Right lobe of liver (tissue), 6 donors: Measurements from ENCODE around the gene TLL2. TPM values are rescaled to one million over a fixed set of nuclear protein-coding genes. Genes with fewer than 3 reads are reported as not detected.

Experiments
- ATAC-seq, 4 donors: fragments of 200-7000 bp; cut with Tn5 transposase; one replicate each; pipeline ENCODE4 v1.9.1; 2020; ENCODE audit warnings: mild to moderate bottlenecking in 4 of 4, moderate library complexity in 4 of 4
- DNase-seq, 3 donors: peaks; one replicate each; pipeline ENCODE4 v3.0.0-alpha.2; 2020
- H3K27ac ChIP-seq, 3 donors: fragments of 200-600 bp; one replicate each; pipeline ENCODE4 v1.8.0; 2022
- H3K27me3 ChIP-seq, 2 donors: fragments of 200-600 bp; one replicate each; pipeline ENCODE4 v1.8.0; 2022
- H3K36me3 ChIP-seq, 4 donors: fragments of 200-600 bp; sonication (generic) in 1 of 4; one replicate each; pipeline versions ENCODE4 v1.5.1 to v1.8.0; 2017 to 2022; ENCODE audit warnings: control low read depth in 1 of 4
- H3K4me1 ChIP-seq, 4 donors: fragments of 200-600 bp; sonication (generic) in 1 of 4; one replicate each; pipeline versions ENCODE4 v1.5.1 to v1.8.0; 2017 to 2022; ENCODE audit warnings: control low read depth in 1 of 4
- H3K4me3 ChIP-seq, 3 donors: fragments of 200-600 bp; one replicate each; pipeline ENCODE4 v1.8.0; 2022
- H3K9me3 ChIP-seq, 4 donors: fragments of 200-600 bp; sonication (generic) in 1 of 4; one replicate each; pipeline versions ENCODE4 v1.5.1 to v1.8.0; 2017 to 2022; ENCODE audit warnings: control low read depth in 1 of 4
- CTCF ChIP-seq, 4 donors: fragments of 200-600 bp in 3 of 4; fragments of 450-650 bp in 1 of 4; IDR thresholded peaks; one replicate each; pipeline versions ENCODE4 v1.5.1 to v1.8.0; 2016 to 2022; ENCODE audit warnings: antibody characterized with exemption in 4 of 4, mild to moderate bottlenecking in 2 of 4
- POLR2A ChIP-seq: fragments of 450-650 bp; IDR thresholded peaks from one replicate; pipeline ENCODE4 v1.6.1; 2017; ENCODE audit warnings: antibody characterized with exemption, mild to moderate bottlenecking
- WGBS: methylation state at CpG from one replicate; pipeline ENCODE4 v1.1.6; 2018; ENCODE audit warnings: low coverage, low lambda C conversion rate; ENCODE audit not compliant: insufficient coverage; ENCODE audit errors: missing lambda C conversion rate; 5-methylcytosine and 5-hydroxymethylcytosine counted together
- intact Hi-C, 2 donors: fragments of 100-400 bp; cut with DNase I; formaldehyde crosslinking; loops; one replicate each; pipeline versions ENCODE4 v1.11.2 to v1.14.1; 2022
- total RNA-seq, 6 experiments: library from RNA; depleted of rRNA in 2 of 6; stranded (reverse); fragments of >200 nt in 2 of 6; fragmentation: NEBNext Ultra II Directional in 3 of 6; extraction: Animal tissue kit (Norgen Biotek cat#: 25700) in 3 of 6; gene quantifications; one replicate each; pipeline versions ENCODE4 v1.1.0 to v1.2.4, GENCODE V29; 2016 to 2023
- donor health status: DM: no; HTN: yes; CAD: no.
- donor health status: DM: no; HTN: no; CAD: no.
- donor health status: DM: no; HTN: no; CAD: no.
- donor health status: DM: no; HTN: yes; CAD: no.
- donor health status: DM: no; HTN: yes; CAD: no.

The TLL2 gene
- total RNA-seq, 6 experiments from 2014 or later: 0.11 to 0.14 TPM; not detected in 4

GRCh38 chr10:96341219-96342182, 172.2 kb downstream of the TLL2 start:
- DNase-seq (no peak), ATAC-seq (peak in 1 of 4 donors; percentile 34)
- 69% methylated on average over 5 of the region's 5 CpGs for WGBS
- Histone ChIP-seq H3K4me1 (peaks cover 0 to 14% (median 0%) of the 10 kb centered on the region in 4 donors), H3K27me3 (no peaks in the 10 kb centered on the region), H3K36me3 (no peaks in the 10 kb centered on the region), H3K4me3 (no peak overlapping the region), H3K27ac (no peak overlapping the region), H3K9me3 (no peaks in the 10 kb centered on the region)
- TF ChIP-seq POLR2A: no peak
- TF ChIP-seq CTCF (IDR thresholded peaks at IDR 0.05): no peak
- intact Hi-C loops: no loop called here

GRCh38 chr10:96339956-96340904, 173.5 kb downstream of the TLL2 start:
- Histone ChIP-seq H3K27me3 (no peaks in the 10 kb centered on the region), H3K36me3 (no peaks in the 10 kb centered on the region), H3K27ac (no peak overlapping the region), H3K9me3 (no peaks in the 10 kb centered on the region), H3K4me1 (peaks cover 0 to 14% (median 0%) of the 10 kb centered on the region in 4 donors), H3K4me3 (no peak overlapping the region)
- TF ChIP-seq POLR2A (no peak), CTCF (IDR thresholded peaks at IDR 0.05) (peak; percentile 30 to 69 (median 47))
- WGBS: 41% methylated on average over 7 of the region's 7 CpGs
- DNase-seq (peak in 1 of 3 donors; percentile 35), ATAC-seq (peak; percentile 48 to 71 (median 62))
- intact Hi-C loops: no loop called here

- intact Hi-C loops: no loop called here
- Histone ChIP-seq H3K9me3 (no peaks in the 10 kb centered on the region), H3K27ac (no peak overlapping the region), H3K4me3 (no peak overlapping the region), H3K4me1 (peaks cover 0 to 18% (median 0%) of the 10 kb centered on the region in 4 donors), H3K27me3 (no peaks in the 10 kb centered on the region), H3K36me3 (no peaks in the 10 kb centered on the region)
- no peak for ATAC-seq
- DNase-seq: no peak
- TF ChIP-seq CTCF (IDR thresholded peaks at IDR 0.05) (no peak), POLR2A (no peak)
- 91% methylated on average over 4 of the region's 4 CpGs for WGBS
These were observed 174.3 kb downstream of the TLL2 start for GRCh38 chr10:96339383-96339782.

DNA sequence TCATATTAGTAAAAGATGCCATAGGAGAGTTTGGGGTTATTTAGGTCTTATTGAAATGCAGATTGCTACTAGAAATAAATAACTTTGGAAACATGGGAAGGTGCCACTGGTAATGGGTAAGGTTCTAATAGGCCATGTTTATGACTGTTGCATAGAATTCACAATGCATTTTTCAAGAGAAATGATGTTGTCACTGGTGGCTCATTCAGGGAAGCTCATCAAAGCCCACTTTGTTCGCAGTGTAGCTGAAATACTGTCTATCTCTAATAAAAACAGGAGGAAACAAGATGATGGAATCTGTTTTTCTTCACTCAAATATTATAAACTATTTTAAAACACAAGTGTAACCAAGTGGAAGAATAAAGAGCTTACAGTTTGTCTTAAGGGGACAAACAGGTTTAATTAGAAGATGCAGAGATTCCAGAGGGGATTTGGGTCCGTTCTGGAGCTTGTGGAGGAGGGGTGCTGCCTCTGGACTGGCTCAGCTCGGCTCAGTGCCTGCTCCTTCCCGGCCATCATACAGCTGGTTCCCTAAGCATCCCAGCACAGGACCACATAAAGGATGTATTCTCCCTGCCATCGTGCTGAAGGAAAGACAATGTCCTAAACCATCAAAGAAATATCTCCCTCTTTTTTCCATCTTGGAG, 175.3 kb downstream of the TLL2 start:
- H3K9me3 ChIP-seq: no peaks in the 10 kb centered on the region
- WGBS: 21% methylated on average over 4 of the region's 5 CpGs
- H3K4me3 ChIP-seq: no peak overlapping the region
- DNase-seq (no peak), ATAC-seq (no peak)
- H3K27me3 ChIP-seq: no peaks in the 10 kb centered on the region
- no peak for TF ChIP-seq POLR2A
- TF ChIP-seq CTCF (IDR thresholded peaks at IDR 0.05): no peak
- no peak overlapping the region for H3K27ac ChIP-seq
- H3K4me1 ChIP-seq: peaks cover 0 to 18% (median 0%) of the 10 kb centered on the region in 4 donors
- H3K36me3 ChIP-seq: no peaks in the 10 kb centered on the region
- intact Hi-C loops: no loop called here
